K562 (cell line): ENCODE measurements around the gene FERMT1. TPM values are rescaled to one million over a fixed set of nuclear protein-coding genes. Genes with fewer than 3 reads are reported as not detected.
A peak's percentile ranks its signal among the peaks of the same experiment; 100 is the strongest.

Experiments
- ATAC-seq: fragments of 200-7000 bp; cut with Tn5 transposase; 3 replicates; pipeline ENCODE4 v1.9.1; 2020; ENCODE audit warnings: moderate library complexity
- BruUV-seq: library from RNA; stranded (reverse); fragments of 400-500 nt; replicated peaks from 2 replicates; lab custom pipeline; 2021; lab: Mats Ljungman, UMichigan
- CTCF ChIA-PET: fragments of 300-600 bp; formaldehyde crosslinking; extraction: SDS; loops from one replicate; lab custom pipeline; 2021; ENCODE audit warnings: low intra/inter-chr PET ratio; lab: Yijun Ruan, JAX
- POLR2A ChIA-PET: fragments of 300-600, 350-650 bp; sonication (Branson Sonifier 250); formaldehyde crosslinking; extraction: SDS; loops from one replicate; lab custom pipeline; 2021; ENCODE audit warnings: antibody characterized with exemption, inconsistent platforms; lab: Yijun Ruan, JAX
- DNase-seq, 4 experiments: peaks; one replicate each; pipeline versions ENCODE4 v3.0.0 to v3.0.0-alpha.2; 2011 to 2018; ENCODE audit warnings: low spot score in 3 of 4, mixed read lengths in 3 of 4; ENCODE audit errors: extremely low read depth in 1 of 4
- FAIRE-seq: peaks from 2 replicates; lab custom pipeline; 2011; peaks lifted over from hg19 to GRCh38; lab: Jason Lieb, UNC
- H2AFZ ChIP-seq: 2 replicates; pipeline ENCODE4 v1.6.0; 2011; ENCODE audit warnings: low read depth, low read length, control low read depth, inconsistent platforms
- H3K27ac ChIP-seq: fragments of 200-600 bp; 3 replicates; pipeline ENCODE4 v1.8.0; 2011; ENCODE audit warnings: low read depth, mild to moderate bottlenecking, control low read depth, inconsistent platforms, low read length, moderate library complexity, mixed read lengths; ENCODE audit errors: extremely low read depth
- H3K27me3 ChIP-seq, 2 experiments: fragments of 300-600 bp in 1 of 2; 2 replicates in 1 of 2; 3 replicates in 1 of 2; pipeline versions ENCODE4 v1.6.0 to v1.8.0; 2011; ENCODE audit warnings: inconsistent platforms in 2 of 2, low read length in 2 of 2, mild to moderate bottlenecking in 1 of 2, mixed read lengths in 1 of 2, moderate library complexity in 1 of 2; ENCODE audit not compliant: control insufficient read depth in 2 of 2, insufficient read depth in 2 of 2
- H3K36me3 ChIP-seq: fragments of 300-600 bp; 3 replicates; pipeline ENCODE4 v1.8.0; 2011; ENCODE audit warnings: mild to moderate bottlenecking, low read length, inconsistent platforms; ENCODE audit not compliant: control insufficient read depth, insufficient read depth
- H3K4me1 ChIP-seq, 2 experiments: fragments of 200-600 bp in 1 of 2; replicated peaks in 1 of 2; 2 replicates in 1 of 2; 3 replicates in 1 of 2; pipeline versions ENCODE4 v1.5.1 to v1.8.0; 2011; ENCODE audit warnings: inconsistent platforms in 2 of 2, low read length in 2 of 2, mild to moderate bottlenecking in 1 of 2, mixed read lengths in 1 of 2, moderate library complexity in 1 of 2; ENCODE audit not compliant: control insufficient read depth in 2 of 2, insufficient read depth in 2 of 2
- H3K4me2 ChIP-seq: 2 replicates; pipeline ENCODE4 v1.6.1; 2011; ENCODE audit warnings: low read length, control low read depth, inconsistent platforms, mixed read lengths; ENCODE audit not compliant: insufficient read depth
- H3K4me3 ChIP-seq: fragments of 200-600 bp; sonication (generic), shearing (Covaris generic); 2 replicates; pipeline ENCODE4 v1.5.1; 2016; ENCODE audit warnings: control low read depth, inconsistent platforms
- H3K79me2 ChIP-seq: fragments of 200-600 bp; 3 replicates; pipeline ENCODE4 v1.8.0; 2011; ENCODE audit warnings: low read length, inconsistent platforms; ENCODE audit not compliant: control insufficient read depth, insufficient read depth
- H3K9ac ChIP-seq, 2 experiments: 2 replicates each; pipeline versions ENCODE4 v1.6.0 to v1.6.1; 2011; ENCODE audit warnings: low read depth in 2 of 2, low read length in 2 of 2, control low read depth in 1 of 2, inconsistent platforms in 1 of 2, mild to moderate bottlenecking in 1 of 2, mixed read lengths in 1 of 2; ENCODE audit not compliant: insufficient read depth in 1 of 2
- H3K9me1 ChIP-seq: one replicate; pipeline ENCODE4 v1.6.0; 2011; ENCODE audit warnings: inconsistent platforms, mild to moderate bottlenecking, low read length, moderate library complexity; ENCODE audit not compliant: control insufficient read depth, insufficient read depth
- H3K9me3 ChIP-seq: replicated peaks from 2 replicates; pipeline ENCODE4 v1.5.1; 2011; ENCODE audit warnings: low read depth, low read length, inconsistent platforms; ENCODE audit not compliant: control insufficient read depth, insufficient read depth
- H4K20me1 ChIP-seq: replicated peaks from 2 replicates; pipeline ENCODE4 v1.6.1; 2011; ENCODE audit warnings: low read length, inconsistent platforms, mixed read lengths; ENCODE audit not compliant: control insufficient read depth, insufficient read depth
- ARID2 ChIP-seq: fragments of 450-650 bp; IDR thresholded peaks from 2 replicates; pipeline ENCODE4 v1.6.1; 2017; ENCODE audit warnings: antibody characterized with exemption, mild to moderate bottlenecking
- CBFA2T2 ChIP-seq: fragments of 450-650 bp; conservative IDR thresholded peaks from 2 replicates; pipeline ENCODE4 v1.6.1; 2017; ENCODE audit warnings: mild to moderate bottlenecking
- HDAC1 ChIP-seq, 2 experiments: fragments of 450-650 bp; IDR thresholded peaks; 2 replicates each; pipeline ENCODE4 v1.6.1; 2016 to 2017; ENCODE audit warnings: inconsistent platforms in 1 of 2, mild to moderate bottlenecking in 1 of 2, moderate library complexity in 1 of 2
- NFYB ChIP-seq: IDR thresholded peaks from 2 replicates; pipeline ENCODE4 v1.6.1; 2011; ENCODE audit warnings: mild to moderate bottlenecking, moderate library complexity; ENCODE audit not compliant: insufficient read length; ENCODE audit errors: extremely low read depth
- PHB2 ChIP-seq: fragments of 450-650 bp; IDR thresholded peaks from 2 replicates; pipeline ENCODE4 v1.6.1; 2017; ENCODE audit warnings: low read depth
- PHF20 ChIP-seq: fragments of 450-650 bp; IDR thresholded peaks from 2 replicates; pipeline ENCODE4 v1.6.1; 2018; ENCODE audit not compliant: partially characterized antibody
- RAD21 ChIP-seq, 2 experiments: fragments of 250-450 bp in 1 of 2; fragments of 450-650 bp in 1 of 2; sonication (Bioruptor Pico) in 1 of 2; formaldehyde crosslinking in 1 of 2; IDR thresholded peaks in 1 of 2; conservative IDR thresholded peaks in 1 of 2; 2 replicates each; pipeline versions ENCODE4 v1.4.0 to v1.8.0; 2020 to 2022; ENCODE audit warnings: mild to moderate bottlenecking in 2 of 2, moderate library complexity in 1 of 2
- SIN3A ChIP-seq, 2 experiments: fragments of 150-350 bp in 1 of 2; IDR thresholded peaks; 2 replicates each; pipeline ENCODE4 v1.6.1; 2011 to 2016; ENCODE audit warnings: borderline replicate concordance in 2 of 2, low read depth in 2 of 2, low read length in 2 of 2, mild to moderate bottlenecking in 2 of 2, moderate library complexity in 2 of 2; ENCODE audit not compliant: control insufficient read depth in 1 of 2
- SMC3 ChIP-seq: conservative IDR thresholded peaks from 2 replicates; pipeline ENCODE4 v1.6.1; 2011; ENCODE audit warnings: low read depth, low read length, improper control_type of control experiment; ENCODE audit not compliant: insufficient read depth
- TCFL5 ChIP-seq: fragments of 250-450 bp; sonication (Bioruptor Pico); conservative IDR thresholded peaks from 2 replicates; pipeline ENCODE4 v1.6.1; 2021; ENCODE audit warnings: mild to moderate bottlenecking, moderate library complexity, matching md5 sums
- TGIF2 ChIP-seq: sonication (generic); formaldehyde crosslinking; IDR thresholded peaks from 2 replicates; pipeline ENCODE4 v1.8.1; 2022; ENCODE audit warnings: mild to moderate bottlenecking, missing genetic modification reagents, moderate library complexity
- ZNF778 ChIP-seq: fragments of 450-650 bp; formaldehyde crosslinking; IDR thresholded peaks from 2 replicates; pipeline ENCODE4 v1.4.0; 2020; ENCODE audit warnings: mild to moderate bottlenecking, moderate library complexity
- WGBS: fragments of 100-300 bp; shearing (Covaris generic); methylation state at CpG from one replicate; pipeline ENCODE4 v1.1.6; 2016; ENCODE audit warnings: low coverage, mixed read lengths; ENCODE audit not compliant: insufficient coverage; ENCODE audit errors: missing lambda C conversion rate; 5-methylcytosine and 5-hydroxymethylcytosine counted together
- in situ Hi-C: fragments of 300-500 bp; cut with MboI; formaldehyde crosslinking; loops from 4 replicates; pipeline ENCODE4 v1.15.0; 2018; ENCODE audit warnings: inconsistent platforms, mixed read lengths
- intact Hi-C: fragments of 100-400 bp; cut with micrococcal nuclease; formaldehyde crosslinking; loops from 2 replicates; pipeline ENCODE4 v1.14.2; 2022
- polyA plus RNA-seq, 8 experiments: library from polyadenylated mRNA; depleted of rRNA in 4 of 8; stranded (reverse) in 5 of 8; unstranded in 3 of 8; fragments of >200 nt; fragmentation: Nextera tagmentation in 2 of 8; fragmentation: Illumina TruSeq in 1 of 8; extraction: Ambion mirVana in 2 of 8; extraction: Trizol in 1 of 8; gene quantifications; 2 replicates each; pipeline versions ENCODE4 v1.2.1 to v1.2.3, GENCODE V29; 2011 to 2014; ENCODE audit warnings: inconsistent platforms in 1 of 8, missing spikeins in 1 of 8
- total RNA-seq, 7 experiments: library from RNA; depleted of rRNA in 6 of 7; stranded (reverse); fragments of >200 nt in 6 of 7; fragmentation: Illumina TruSeq in 2 of 7; extraction: Trizol in 2 of 7; gene quantifications; 2 replicates each; pipeline versions ENCODE4 v1.2.1 to v1.2.3, GENCODE V29; 2011 to 2021; ENCODE audit warnings: low replicate concordance in 1 of 7
- TF ChIP-seq, protein P1 (sequence below): sonication (generic); formaldehyde crosslinking; IDR thresholded peaks from 2 replicates; pipeline ENCODE4 v1.8.0; 2022; ENCODE audit warnings: missing genetic modification reagents, mild to moderate bottlenecking, moderate library complexity, borderline replicate concordance
- TF ChIP-seq, protein P2 (sequence below): IDR thresholded peaks from 2 replicates; pipeline ENCODE4 v1.6.1; 2011; ENCODE audit warnings: borderline replicate concordance, low read depth, mild to moderate bottlenecking, moderate library complexity, low read length; ENCODE audit not compliant: insufficient read depth, poor library complexity, severe bottlenecking
- TF ChIP-seq, protein P3 (sequence below): fragments of 450-650 bp; conservative IDR thresholded peaks from 2 replicates; pipeline ENCODE4 v1.6.1; 2016; ENCODE audit warnings: missing genetic modification characterization, low read depth, mild to moderate bottlenecking, missing compliant biosample characterization, moderate library complexity

The FERMT1 gene
- total and polyA plus RNA-seq, 9 of the 15 experiments (the other 6 are each of a cell fraction or from before 2014, with no cell fraction given): 0.07 TPM; not detected in 8

DNA sequence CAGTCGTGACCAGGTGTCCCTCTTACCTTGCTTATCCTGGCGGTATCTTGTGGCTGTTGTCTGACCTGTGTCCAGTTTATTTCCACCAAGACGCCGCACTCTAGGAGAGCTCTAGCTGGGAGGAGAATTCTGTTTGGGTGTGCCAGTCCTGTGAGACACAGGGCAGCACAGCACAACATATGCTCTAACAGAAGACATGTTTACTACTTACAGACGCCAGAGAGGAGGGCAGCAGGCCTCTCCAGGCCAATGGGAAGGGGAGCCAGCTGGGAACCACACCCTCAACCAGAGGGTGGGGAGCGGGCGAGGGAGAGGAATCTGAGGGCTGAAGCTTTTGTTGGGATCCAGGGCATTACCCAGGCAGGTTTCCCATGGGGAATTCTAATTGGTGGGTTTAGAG is 25.2 kb upstream of the FERMT1 start (continued):
- TF ChIP-seq ARID2: no peak

DNA sequence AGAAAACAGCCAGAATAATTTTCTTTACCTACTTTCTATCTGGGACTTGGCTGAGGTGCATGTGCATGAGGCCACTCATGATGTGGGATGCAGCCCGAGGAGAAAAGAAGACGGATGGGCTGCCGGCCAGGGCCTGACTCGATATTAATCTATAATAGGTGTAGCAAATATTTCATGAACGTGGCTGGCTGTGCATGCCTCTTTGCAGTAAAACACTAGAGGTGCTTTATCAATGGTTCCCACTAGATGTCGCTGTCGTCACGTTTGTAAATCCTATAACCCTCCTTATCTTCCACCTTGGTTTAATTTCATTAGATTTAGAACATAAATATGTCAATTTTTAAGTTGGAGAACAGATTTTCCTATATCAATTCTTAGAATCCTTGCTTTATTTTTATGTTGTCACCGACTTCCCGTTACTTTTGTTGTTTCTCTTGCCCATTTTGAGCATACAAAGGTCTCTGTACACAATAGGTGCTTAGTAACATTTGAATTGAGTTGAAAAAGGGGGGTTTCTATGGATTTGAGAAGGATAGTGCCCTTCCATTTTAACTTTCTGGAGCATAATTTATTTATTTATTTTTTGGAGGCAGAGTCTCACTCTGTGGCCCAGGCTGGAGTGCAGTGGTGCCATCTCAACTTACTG is 19.6 kb upstream of the FERMT1 start:
- FAIRE-seq: peak; percentile 70
- H3K9me3 ChIP-seq: no peaks in the 10 kb centered on the region
- no peaks in the 10 kb centered on the region for H3K9me1 ChIP-seq
- intact Hi-C loops (loop anchor here (10.0 kb wide), 1 partner anchor 1232 kb away; no protein-coding TSS in a partner anchor), in situ Hi-C loops (no loop called here)
- no peaks in the 10 kb centered on the region for H4K20me1 ChIP-seq
- H3K4me1 ChIP-seq: no peaks in the 10 kb centered on the region
- ATAC-seq: peak; percentile 84
- H3K79me2 ChIP-seq: no peaks in the 10 kb centered on the region
- H3K27ac ChIP-seq: no peak overlapping the region
- ChIA-PET CTCF (no interaction called here), POLR2A (no interaction called here)
- no peak overlapping the region for H3K4me2 ChIP-seq
- peak; percentile 48 to 56 (median 54) for DNase-seq
- no peak overlapping the region for H3K4me3 ChIP-seq
- no peak overlapping the region for H3K9ac ChIP-seq
- no peaks in the 10 kb centered on the region for H3K36me3 ChIP-seq
- no TSS peak for BruUV-seq
- no peaks in the 10 kb centered on the region for H3K27me3 ChIP-seq
- 2% methylated on average over 10 of the region's 10 CpGs for WGBS
- no peak overlapping the region for H2AFZ ChIP-seq
- TF ChIP-seq, protein P1, sequence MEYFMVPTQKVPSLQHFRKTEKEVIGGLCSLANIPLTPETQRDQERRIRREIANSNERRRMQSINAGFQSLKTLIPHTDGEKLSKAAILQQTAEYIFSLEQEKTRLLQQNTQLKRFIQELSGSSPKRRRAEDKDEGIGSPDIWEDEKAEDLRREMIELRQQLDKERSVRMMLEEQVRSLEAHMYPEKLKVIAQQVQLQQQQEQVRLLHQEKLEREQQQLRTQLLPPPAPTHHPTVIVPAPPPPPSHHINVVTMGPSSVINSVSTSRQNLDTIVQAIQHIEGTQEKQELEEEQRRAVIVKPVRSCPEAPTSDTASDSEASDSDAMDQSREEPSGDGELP: no peak
- TF ChIP-seq SMC3: peak; percentile 33; the same call in 1 of the 2 replicates
- TF ChIP-seq HDAC1 (IDR thresholded peaks at IDR 0.05): no peak
- TF ChIP-seq ZNF778 (CRISPR knock-in tag): no peak
- no peak for TF ChIP-seq CBFA2T2
- TF ChIP-seq SIN3A (IDR thresholded peaks at IDR 0.05; ENCODE audit: borderline replicate concordance in 2 of 2, control insufficient read depth in 1 of 2, low read depth in 2 of 2, low read length in 2 of 2): no peak
- TF ChIP-seq, protein P2, sequence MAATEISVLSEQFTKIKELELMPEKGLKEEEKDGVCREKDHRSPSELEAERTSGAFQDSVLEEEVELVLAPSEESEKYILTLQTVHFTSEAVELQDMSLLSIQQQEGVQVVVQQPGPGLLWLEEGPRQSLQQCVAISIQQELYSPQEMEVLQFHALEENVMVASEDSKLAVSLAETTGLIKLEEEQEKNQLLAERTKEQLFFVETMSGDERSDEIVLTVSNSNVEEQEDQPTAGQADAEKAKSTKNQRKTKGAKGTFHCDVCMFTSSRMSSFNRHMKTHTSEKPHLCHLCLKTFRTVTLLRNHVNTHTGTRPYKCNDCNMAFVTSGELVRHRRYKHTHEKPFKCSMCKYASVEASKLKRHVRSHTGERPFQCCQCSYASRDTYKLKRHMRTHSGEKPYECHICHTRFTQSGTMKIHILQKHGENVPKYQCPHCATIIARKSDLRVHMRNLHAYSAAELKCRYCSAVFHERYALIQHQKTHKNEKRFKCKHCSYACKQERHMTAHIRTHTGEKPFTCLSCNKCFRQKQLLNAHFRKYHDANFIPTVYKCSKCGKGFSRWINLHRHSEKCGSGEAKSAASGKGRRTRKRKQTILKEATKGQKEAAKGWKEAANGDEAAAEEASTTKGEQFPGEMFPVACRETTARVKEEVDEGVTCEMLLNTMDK: no peak
- no peak for TF ChIP-seq NFYB
- TF ChIP-seq, protein P3, sequence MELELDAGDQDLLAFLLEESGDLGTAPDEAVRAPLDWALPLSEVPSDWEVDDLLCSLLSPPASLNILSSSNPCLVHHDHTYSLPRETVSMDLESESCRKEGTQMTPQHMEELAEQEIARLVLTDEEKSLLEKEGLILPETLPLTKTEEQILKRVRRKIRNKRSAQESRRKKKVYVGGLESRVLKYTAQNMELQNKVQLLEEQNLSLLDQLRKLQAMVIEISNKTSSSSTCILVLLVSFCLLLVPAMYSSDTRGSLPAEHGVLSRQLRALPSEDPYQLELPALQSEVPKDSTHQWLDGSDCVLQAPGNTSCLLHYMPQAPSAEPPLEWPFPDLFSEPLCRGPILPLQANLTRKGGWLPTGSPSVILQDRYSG (tag): no peak
- no peak for TF ChIP-seq TCFL5 (CRISPR knock-in tag)
- TF ChIP-seq PHF20: no peak
- no peak for TF ChIP-seq TGIF2
- TF ChIP-seq RAD21 (CRISPR knock-in tag; conservative IDR thresholded peaks at IDR 0.05 in 1 of 2, IDR thresholded peaks at IDR 0.05 in 1 of 2): peak; percentile 44 to 69; a peak in 3 of 4 replicates
- TF ChIP-seq PHB2: no peak
